ENCODE measurements around the gene PLCH1. TPM values are rescaled to one million over a fixed set of nuclear protein-coding genes. Genes with fewer than 3 reads are reported as not detected.

The PLCH1 gene
- total and polyA plus RNA-seq, 2 of the 13 experiments (the other 11 are each of a cell fraction or from before 2014, with no cell fraction given) = 2.0 to 3.0 TPM

GRCh38 chr3:155629556-155629955, 115.3 kb downstream of the PLCH1 start:
- FAIRE-seq (no peak), ATAC-seq (no peak), DNase-seq (ENCODE audit: low spot score) (no peak)
- Histone ChIP-seq H2AFZ (ENCODE audit: low read length) (no peak overlapping the region), H3K9me3 (ENCODE audit: low read length) (no peaks in the 10 kb centered on the region), H3K4me1 (ENCODE audit: insufficient read depth, low read length) (no peaks in the 10 kb centered on the region), H4K20me1 (ENCODE audit: insufficient read depth, low read length) (no peaks in the 10 kb centered on the region), H3K27me3 (ENCODE audit: control insufficient read depth in 1 of 2, insufficient read depth in 2 of 2, low read length in 2 of 2) (no peaks in the 10 kb centered on the region), H3K36me3 (replicated peaks in 1 of 2; ENCODE audit: control insufficient read depth in 1 of 2, insufficient read depth in 2 of 2, low read length in 2 of 2) (no peaks in the 10 kb centered on the region), H3K9ac (ENCODE audit: insufficient read depth, low read depth, low read length) (no peak overlapping the region), H3K4me3 (replicated peaks in 1 of 3; ENCODE audit: insufficient read depth in 1 of 3, low read depth in 2 of 3, low read length in 3 of 3) (no peak overlapping the region), H3K27ac (ENCODE audit: extremely low read length, insufficient read depth, low read length) (no peak overlapping the region), H3K4me2 (ENCODE audit: low read depth, low read length) (no peak overlapping the region), H3K79me2 (ENCODE audit: insufficient read depth, low read length) (no peaks in the 10 kb centered on the region)
- CTCF ChIA-PET (ENCODE audit: low intra/inter-chr PET ratio, low total read pairs) = no interaction called here
- intact Hi-C loops (cut with micrococcal nuclease; ENCODE audit: unreplicated experiment) (no loop called here), in situ Hi-C loops (cut with HindIII; ENCODE audit: extremely low pct_ligation_motif_present, low pct_unique_long_range_greater_than_20kb) (no loop called here)
- 79% methylated on average over 5 of the region's 5 CpGs for WGBS (ENCODE audit: low lambda C conversion rate)
- BruUV-seq (replicated peaks) = no TSS peak
- POLR2A ChIA-PET = no interaction called here
- no peak for TF ChIP-seq RBM39 (IDR thresholded peaks at IDR 0.05; ENCODE audit: low read depth, low read length, poor library complexity, severe bottlenecking)
- no peak for TF ChIP-seq ZSCAN12 (CRISPR knock-in tag; IDR thresholded peaks at IDR 0.05)
- no peak for TF ChIP-seq THAP7 (CRISPR knock-in tag; IDR thresholded peaks at IDR 0.05)
- no peak for TF ChIP-seq TFDP1 (CRISPR knock-in tag; IDR thresholded peaks at IDR 0.05; ENCODE audit: borderline replicate concordance)
- no peak for TF ChIP-seq NRL (CRISPR knock-in tag; IDR thresholded peaks at IDR 0.05; ENCODE audit: borderline replicate concordance)
- TF ChIP-seq SP4 (CRISPR knock-in tag; IDR thresholded peaks at IDR 0.05) = no peak
- no peak for TF ChIP-seq FIP1L1 (IDR thresholded peaks at IDR 0.05; ENCODE audit: borderline replicate concordance, insufficient read depth, low read depth, low read length)
- no peak for TF ChIP-seq PRMT3 (CRISPR knock-in tag; IDR thresholded peaks at IDR 0.05; ENCODE audit: borderline replicate concordance, low read depth)
- TF ChIP-seq ELF4 (CRISPR knock-in tag; IDR thresholded peaks at IDR 0.05; ENCODE audit: borderline replicate concordance) = no peak
- TF ChIP-seq EP300 (IDR thresholded peaks at IDR 0.05; ENCODE audit: low read depth in 2 of 2, low read length in 2 of 2) = no peak
- no peak for TF ChIP-seq EP300 (CRISPR knock-in tag; IDR thresholded peaks at IDR 0.05; ENCODE audit: borderline replicate concordance)

Data from HepG2 (cell line).